Neural cell (in vitro differentiated cells): Measurements from ENCODE around the gene TBP.

Experiments
- EP300 ChIP-seq: fragments of 450-650 bp; conservative IDR thresholded peaks from 2 replicates; pipeline ENCODE4 v1.6.1; 2014; ENCODE audit warnings: antibody characterized with exemption, mild to moderate bottlenecking, moderate library complexity; ENCODE audit not compliant: poor library complexity, severe bottlenecking
- EZH2 ChIP-seq: fragments of 200-600, 300-800 bp; shearing (Covaris generic), sonication (generic); IDR thresholded peaks from 2 replicates; pipeline ENCODE4 v1.6.1; 2014; ENCODE audit warnings: antibody characterized with exemption, low read length, borderline replicate concordance, mild to moderate bottlenecking; ENCODE audit not compliant: insufficient read depth, poor library complexity, severe bottlenecking
- POLR2AphosphoS5 ChIP-seq: IDR thresholded peaks from 2 replicates; pipeline ENCODE4 v1.6.1; 2012
- RAD21 ChIP-seq: fragments of 450-650 bp; conservative IDR thresholded peaks from 2 replicates; pipeline ENCODE4 v1.6.1; 2014; ENCODE audit warnings: antibody characterized with exemption, mild to moderate bottlenecking, moderate library complexity

- no peak for TF ChIP-seq EP300
- TF ChIP-seq POLR2AphosphoS5 = no peak
- TF ChIP-seq RAD21 = no peak
- no peak for TF ChIP-seq EZH2
These were observed 49.7 kb upstream of the TBP start for GRCh38 chr6:170504479-170504878.
